GM21526 (cell line): ENCODE results near the gene PTEN.
"Not testable (repeated sequence)": the region's sequence is repeated elsewhere in the genome, so short reads cannot be mapped to it uniquely, and the experiment has no call there.

Experiments used
- ATAC-seq: cut with Tn5 transposase; IDR thresholded peaks from one replicate; pipeline ENCODE4 v1.9.1; 2021; ENCODE audit warnings: moderate library complexity; ENCODE audit not compliant: unreplicated experiment, low FRiP score

PTEN gene

GRCh38 chr10:87868277-87868676 lies 4.9 kb downstream of the PTEN start:
- no peak for ATAC-seq

GRCh38 chr10:87869139-87869538 lies 5.7 kb downstream of the PTEN start:
- ATAC-seq: not testable (repeated sequence)

DNA sequence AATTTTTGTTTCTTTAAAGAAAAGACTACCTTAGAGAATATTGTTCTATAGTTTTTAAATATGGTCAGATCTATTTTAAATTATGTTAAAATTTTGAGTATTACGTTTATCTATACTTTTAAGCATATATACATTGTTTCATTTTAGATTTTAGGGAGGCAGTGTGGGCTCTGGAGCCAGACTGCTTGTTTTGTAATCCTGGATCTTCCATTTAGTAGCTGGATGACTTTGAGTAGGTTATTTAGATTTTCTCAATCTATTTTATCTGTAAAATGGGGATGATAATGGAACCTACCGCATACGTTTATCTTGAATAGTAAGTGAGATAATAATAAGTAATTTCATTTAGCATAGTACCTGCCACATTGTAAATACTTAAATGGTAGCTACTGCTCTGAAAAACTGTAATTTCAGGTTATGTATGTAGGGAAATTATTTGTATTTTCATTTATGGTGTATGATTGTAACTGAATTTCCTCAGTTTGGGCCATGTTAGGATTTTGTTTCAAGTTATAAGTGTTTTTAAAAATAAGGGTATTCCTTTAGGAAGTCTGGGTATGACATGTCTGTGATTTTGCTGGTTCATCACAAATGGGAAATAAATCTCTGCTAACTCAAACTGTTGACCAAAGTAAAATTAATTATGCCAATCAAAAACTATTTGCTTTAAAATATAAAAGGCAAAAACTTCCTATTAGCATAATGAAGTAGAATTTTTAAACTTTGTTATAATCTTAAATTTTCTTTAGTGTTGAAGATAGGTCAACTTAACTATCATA lies 6.5 kb downstream of the PTEN start:
- ATAC-seq: no peak

- no peak for ATAC-seq
These were observed 9.4 kb downstream of the PTEN start for GRCh38 chr10:87872828-87873227.

- no peak for ATAC-seq
These were observed 10.2 kb downstream of the PTEN start for GRCh38 chr10:87873656-87874055.

- no peak for ATAC-seq
These were observed 12.6 kb downstream of the PTEN start for GRCh38 chr10:87875929-87876571.

GRCh38 chr10:87878664-87879459 lies 15.4 kb downstream of the PTEN start:
- ATAC-seq: no peak

- ATAC-seq: no peak
These were observed 16.9 kb downstream of the PTEN start for GRCh38 chr10:87880336-87880735.

- ATAC-seq: not testable (repeated sequence)
These were observed 18.1 kb downstream of the PTEN start for GRCh38 chr10:87881373-87882059.

GRCh38 chr10:87882555-87883294 lies 19.3 kb downstream of the PTEN start:
- no peak for ATAC-seq

DNA sequence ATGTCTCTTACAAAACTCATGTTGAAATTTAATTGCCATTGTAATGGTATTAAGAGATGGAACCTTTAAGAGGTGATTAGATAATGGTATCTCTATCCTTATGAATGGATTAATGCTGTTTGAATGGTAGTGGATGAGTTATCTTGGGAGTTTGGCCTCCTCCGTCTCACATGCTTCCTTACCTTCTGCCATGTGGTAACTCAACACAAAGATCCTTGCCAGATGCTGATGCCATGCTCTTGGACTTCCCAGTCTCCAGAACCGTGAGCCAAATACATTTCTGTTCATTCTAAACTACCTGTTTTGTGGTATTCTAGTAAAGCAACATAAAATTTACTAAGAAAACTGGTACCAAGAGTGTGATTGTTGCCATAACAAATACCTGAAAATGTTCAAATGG lies 23.2 kb downstream of the PTEN start:
- ATAC-seq: no peak

- no peak for ATAC-seq
These were observed 23.7 kb downstream of the PTEN start for GRCh38 chr10:87887146-87887545.

DNA sequence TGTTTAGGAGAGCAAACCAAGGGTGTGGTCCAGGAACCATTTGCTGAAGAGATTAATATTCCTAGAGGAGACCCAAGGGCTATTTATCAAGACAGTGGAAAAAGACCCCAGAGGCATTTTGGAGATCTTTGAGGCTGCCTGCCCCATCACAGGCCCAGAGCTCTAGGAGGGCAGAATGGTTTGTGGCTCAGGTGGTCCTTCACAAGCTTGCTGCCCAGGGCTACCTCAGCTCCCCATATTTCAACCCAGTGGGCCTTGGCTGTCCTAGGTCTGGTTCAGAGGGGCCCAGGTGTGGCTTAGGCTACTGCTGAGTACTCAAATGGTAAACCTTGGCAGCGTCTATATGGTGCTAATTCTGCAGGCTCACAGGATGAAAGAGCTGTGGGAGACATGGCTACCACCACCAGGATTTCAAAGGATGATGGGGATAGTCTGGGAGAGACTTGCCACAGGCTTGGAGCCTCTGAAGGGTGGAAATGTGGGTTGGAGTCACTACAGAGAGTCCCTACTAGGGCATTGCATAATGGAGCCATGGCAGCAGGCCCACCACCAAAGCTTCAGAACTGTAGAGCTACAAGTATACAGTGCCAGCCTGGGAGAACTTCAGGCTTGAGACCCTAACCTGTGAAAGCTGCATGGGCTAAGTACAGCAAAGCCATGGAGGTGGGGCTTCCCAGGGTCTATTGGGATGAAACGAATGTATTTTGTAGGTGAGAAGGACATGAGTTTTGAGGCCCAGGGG lies 24.3 kb downstream of the PTEN start:
- no peak for ATAC-seq

DNA sequence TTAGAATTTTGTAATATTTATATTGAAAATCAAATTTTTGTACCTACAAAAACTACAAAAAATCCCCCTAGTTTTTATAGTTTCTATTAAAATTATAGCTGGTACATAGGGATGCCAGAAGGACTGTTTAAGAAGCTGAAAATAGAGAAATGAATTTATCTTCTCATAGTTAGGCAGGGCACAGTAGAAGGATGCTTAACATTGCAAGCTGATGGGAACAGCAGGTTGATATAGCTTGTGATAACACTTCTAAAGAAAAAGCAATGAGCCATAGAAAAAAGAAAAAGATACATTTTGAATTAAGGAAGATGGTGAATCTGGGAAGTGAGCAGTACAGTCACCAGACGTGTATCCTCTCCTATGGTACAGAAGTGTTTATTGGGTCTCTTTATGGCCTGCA lies 32.0 kb downstream of the PTEN start:
- no peak for ATAC-seq

DNA sequence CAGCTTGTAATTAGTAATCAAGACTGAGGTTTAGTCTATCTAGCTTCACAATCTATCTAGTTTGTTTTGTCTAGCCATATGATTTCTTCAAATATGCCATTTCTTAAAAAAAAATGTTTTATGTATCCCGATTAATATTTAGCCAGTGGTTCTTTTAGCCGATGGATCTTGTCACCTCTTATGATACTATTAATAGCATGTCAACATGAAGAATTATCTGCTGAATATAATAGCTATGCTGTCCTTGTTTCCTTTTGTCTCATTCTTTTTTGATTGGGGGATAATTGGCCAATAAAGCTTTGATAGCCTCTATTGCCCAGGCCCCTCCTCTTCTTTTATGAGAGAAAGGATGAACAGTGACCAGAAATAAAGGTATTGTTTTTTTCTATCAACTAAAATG lies 32.8 kb downstream of the PTEN start:
- no peak for ATAC-seq

GRCh38 chr10:87897957-87898356 lies 34.5 kb downstream of the PTEN start:
- ATAC-seq: not testable (repeated sequence)

DNA sequence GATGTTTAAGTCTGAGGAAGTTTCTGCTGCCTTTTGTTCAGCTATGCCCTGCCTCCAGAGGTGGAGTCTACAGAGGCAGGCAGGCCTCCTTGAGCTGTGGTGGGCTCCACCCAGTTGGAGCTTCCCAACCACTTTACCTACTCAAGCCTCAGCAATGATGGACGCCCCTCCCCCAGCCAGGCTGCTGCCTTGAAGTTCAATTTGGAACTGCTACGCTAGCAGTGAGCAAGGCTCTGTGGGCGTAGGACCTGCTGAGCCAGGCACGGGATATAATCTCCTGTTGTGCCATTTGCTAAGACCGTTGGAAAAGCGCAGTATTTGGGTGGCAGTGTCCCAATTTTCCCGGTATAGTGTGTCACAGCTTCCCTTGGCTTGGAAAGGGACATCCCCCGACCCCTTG lies 40.0 kb downstream of the PTEN start:
- ATAC-seq: not testable (repeated sequence)

DNA sequence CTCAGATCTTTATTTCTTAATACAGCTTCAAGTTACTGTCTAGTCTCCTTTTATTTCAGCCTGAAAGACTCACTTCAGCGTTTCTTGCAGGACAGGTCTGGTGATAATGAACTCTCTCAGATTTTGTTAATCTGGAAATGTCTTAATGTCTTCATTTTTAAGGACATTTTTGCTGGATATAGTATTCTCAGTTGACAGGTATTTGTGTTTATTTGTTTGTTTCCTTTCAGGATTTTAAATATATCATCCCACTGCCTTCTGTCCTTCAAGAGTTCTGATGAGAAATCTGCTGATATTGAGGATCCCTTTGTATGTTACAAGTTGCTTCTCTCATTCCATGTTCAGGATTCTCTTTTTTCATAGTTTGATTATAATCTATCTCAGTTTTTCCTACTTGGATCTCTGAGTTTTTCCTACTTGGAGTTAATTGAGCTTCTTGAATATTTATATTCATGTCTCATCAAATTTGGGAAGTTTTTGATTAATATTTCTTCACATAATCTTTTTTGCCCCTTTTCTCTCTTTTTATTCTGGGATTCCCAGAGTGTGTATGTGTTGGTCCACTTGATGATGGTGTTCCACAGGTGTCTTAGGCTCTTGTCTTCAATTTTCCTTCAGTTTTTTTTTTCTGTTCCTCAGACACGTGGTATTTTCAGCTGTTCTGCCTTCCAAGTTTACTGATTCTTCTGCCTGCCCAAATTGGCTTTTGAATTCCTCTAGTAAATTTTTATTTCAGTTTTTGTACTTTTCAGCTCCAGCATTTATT lies 49.9 kb downstream of the PTEN start:
- ATAC-seq: no peak

GRCh38 chr10:87915406-87915805 lies 52.0 kb downstream of the PTEN start:
- no peak for ATAC-seq
